HG03432 (cell line): ENCODE data around the gene CIAO2B.
A peak's percentile ranks its signal among the peaks of the same experiment; 100 is the strongest.
"Not testable (repeated sequence)": the region's sequence is repeated elsewhere in the genome, so short reads cannot be mapped to it uniquely, and the experiment has no call there.

Experiments used
- ATAC-seq: cut with Tn5 transposase; IDR thresholded peaks from one replicate; pipeline ENCODE4 v1.9.1; 2021; ENCODE audit warnings: mild to moderate bottlenecking, moderate library complexity; ENCODE audit not compliant: unreplicated experiment

The CIAO2B gene

DNA sequence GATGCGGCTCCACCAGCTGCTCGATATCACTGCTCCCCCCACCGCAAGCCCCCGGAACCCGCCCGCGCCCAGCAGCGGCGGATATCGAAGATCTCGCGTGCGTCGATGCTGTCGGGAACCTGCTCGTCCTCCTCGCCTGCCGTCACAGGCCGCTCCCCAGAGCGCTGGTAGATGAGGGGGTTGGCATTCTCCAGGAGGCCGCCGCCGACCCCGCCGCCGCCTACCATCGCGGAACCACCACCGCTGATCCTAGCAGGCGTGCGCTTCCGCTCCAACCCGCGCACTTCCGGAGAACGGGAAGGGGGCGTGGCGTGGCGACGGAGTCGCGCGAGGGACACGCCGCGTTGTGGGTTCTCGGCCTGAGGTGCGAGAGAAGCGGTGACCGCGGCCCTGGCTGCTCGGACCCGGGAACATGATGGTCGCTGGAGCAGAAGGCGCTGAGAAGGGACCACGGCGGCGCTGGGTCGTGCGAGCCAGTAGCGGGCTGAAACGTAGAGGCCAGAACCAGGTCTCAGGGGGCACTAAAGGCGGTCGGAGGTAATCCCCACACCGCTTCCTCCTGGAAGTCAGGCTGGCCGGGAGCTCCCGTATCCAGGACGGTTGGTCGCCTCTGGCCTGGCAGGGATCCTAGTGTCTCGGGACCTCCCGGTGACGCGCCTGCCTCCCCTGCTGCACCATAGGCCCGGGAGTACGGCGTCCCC, at the start of gene CIAO2B:
TSS of gene CIAO2B (minus strand) at position 265 of the 701 bp plus-strand sequence. CDS start at position 227, 38 bp downstream.
- peak; percentile 76 for ATAC-seq

DNA sequence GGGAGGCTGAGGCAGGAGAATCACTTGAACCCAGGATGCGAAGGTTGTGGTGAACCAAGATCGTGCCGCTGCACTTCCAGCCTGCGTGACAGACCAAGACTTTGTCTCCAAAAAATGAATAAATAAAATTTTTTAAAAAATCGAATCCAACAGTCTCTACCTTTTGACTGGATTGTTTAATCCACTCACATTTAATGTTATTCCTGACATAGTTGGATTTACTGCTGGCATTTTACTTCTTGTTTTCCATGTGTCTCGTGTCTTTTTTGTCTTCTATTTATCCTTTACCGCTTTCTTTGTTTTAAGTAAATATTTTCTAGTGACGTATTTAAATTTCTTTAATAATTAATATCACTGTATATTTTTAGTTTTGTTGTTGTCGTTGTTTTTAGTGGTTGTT, 48.8 kb upstream of the CIAO2B start:
- ATAC-seq = no peak

DNA sequence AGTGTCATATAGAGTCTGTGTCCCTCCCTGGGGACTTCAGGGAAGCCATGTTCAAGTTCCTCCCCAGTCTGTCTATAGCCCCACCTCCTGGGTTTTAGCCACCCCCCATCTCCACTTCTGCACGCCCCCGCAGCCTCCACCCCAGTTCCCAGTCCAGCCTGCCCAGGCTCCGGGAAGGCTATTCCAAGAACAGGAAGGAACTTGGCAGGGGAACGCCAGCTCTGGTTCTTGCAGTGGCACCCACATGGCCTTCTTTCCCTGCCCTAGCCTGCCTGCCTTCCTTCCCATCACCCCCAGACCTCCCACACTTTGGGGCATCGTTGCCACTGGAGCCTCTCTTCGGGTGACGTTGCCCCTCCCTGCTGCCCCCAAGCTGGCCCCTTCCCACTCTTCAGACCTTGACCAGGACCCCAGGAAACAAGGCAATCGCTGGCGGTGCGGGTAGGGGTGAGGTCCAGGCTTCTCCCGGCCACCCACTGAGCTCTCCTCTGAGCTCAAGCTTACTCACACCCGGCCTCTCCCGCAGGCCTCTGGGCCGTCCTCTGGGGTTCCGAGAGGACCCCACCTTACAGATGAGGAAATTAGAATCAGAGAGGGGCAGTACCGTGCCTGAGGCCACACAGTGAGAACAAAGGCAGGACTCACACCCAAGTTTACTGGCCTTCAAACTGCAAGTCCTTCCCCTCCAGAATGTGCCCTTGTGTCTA, 45.0 kb upstream of the CIAO2B start:
- no peak for ATAC-seq

DNA sequence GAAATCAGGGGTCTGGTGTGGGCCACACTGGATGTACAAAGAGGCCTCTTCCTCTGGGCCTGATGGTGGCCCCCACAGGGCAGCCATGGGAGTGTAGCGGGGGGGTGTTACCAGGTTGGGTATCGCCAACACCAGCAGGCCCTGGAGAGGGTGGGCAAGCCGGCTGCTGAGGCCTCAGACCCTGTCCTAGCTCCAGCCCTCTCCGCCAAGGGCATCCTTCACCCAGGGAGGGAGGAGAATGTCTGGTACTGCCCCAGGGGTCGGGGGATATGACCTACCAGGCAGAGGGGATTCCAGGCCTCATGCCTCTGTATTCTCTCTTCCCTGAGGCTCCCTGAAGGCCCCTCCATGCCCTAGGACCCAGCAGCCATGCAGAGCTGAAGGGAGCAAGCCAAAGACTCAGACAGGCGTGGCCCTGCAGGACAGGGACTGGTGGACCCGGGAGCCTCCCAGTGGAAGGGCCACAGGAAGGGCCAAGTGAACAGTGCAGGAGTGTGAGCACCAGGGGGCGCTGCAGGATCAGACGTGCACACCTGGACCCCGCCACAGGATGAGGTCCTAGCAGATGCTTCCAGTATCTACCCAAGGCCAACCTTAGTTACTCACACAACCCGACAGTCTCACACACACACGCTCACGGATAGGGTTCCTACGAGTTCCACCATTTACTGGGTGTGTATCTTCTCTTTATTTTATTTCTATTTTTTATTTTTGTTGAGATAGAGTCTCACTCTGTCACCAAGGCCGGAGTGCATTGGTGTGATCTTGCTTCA, 43.3 kb upstream of the CIAO2B start:
- peak; percentile 87 for ATAC-seq

DNA sequence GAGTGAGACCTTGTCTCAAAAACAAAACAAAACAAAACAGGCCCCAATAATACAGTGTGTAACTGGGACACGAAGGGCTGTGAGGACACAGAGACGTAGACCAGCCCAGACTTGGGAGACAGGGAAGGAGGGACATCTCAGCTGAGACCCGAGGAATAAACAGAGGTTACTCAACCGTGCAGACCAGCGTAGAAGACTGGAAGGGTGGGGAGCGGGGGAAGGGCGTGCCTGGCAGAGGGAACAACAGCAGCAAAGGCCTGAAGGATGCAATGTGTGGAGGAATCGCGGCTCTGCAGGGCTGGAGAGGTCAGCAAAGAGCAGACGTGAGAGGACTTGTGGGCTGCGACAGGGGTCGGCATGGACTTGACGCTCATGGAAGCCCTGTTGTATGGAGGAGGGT, 42.5 kb upstream of the CIAO2B start:
- no peak for ATAC-seq

DNA sequence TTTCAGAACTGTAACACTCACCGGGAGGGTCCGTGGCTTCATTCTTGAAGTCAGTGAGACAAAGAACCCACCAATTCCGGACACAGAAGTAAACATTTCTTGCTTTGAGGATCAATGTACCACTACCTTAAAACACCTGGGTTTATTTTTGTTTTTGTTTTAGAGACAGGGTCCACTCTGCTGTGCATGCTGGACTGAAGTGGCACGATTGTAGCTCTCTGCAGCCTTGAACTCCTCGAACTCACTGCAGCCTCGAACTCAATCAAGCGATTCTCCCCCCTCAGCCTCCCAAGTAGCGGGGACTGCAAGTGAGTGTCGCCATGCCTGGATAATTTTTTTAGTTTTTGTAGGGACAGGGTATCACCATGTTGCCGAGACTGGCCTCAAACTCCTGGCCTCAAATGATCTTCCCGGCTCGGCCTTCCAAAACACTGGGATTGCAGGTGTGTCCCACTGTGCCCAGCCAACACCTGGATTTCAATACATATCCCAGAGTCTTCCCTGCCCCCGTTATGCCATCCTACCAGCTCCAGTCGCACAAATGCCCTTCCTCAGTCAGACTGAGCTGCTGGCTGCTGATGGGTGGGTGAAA, 41.2 kb upstream of the CIAO2B start:
- ATAC-seq = no peak

DNA sequence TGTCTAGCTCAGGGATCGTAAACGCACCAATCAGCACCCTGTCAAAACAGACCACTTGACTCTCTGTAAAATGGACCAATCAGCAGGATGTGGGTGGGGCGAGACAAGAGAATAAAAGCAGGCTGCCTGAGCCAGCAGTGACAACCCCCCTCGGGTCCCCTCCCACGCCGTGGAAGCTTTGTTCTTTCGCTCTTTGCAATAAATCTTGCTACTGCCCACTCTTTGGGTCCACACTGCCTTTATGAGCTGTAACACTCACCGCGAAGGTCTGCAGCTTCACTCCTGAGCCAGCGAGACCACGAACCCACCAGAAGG, 40.7 kb upstream of the CIAO2B start:
- ATAC-seq = not testable (repeated sequence)

DNA sequence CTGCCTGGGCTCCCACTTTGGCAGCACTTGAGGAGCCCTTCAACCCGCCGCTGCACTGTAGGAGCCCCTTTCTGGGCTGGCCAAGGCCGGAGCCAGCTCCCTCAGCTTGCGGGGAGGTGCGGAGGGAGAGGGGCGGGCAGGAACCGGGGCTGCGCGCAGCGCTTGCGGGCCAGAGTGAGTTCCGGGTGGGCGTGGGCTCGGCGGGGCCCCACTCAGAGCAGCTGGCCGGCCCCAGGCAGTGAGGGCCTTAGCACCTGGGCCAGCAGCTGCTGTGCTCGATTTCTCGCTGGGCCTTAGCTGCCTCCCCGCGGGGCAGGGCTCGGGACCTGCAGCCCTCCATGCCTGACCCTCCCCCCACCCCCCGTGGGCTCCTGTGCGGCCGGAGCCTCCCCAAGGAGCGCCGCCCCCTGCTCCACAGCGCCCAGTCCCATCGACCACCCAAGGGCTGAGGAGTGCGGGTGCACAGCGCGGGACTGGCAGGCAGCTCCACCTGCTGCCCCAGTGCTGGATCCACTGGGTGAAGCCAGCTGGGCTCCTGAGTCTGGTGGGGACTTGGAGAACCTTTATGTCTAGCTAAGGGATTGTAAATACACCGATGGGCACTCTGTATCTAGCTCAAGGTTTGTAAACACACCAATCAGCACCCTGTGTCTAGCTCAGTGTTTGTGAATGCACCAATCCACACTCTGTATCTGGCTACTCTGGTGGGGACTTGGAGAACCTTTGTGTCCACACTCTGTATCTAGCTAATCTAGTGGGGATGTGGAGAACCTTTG, 40.1 kb upstream of the CIAO2B start:
- ATAC-seq = not testable (repeated sequence)

DNA sequence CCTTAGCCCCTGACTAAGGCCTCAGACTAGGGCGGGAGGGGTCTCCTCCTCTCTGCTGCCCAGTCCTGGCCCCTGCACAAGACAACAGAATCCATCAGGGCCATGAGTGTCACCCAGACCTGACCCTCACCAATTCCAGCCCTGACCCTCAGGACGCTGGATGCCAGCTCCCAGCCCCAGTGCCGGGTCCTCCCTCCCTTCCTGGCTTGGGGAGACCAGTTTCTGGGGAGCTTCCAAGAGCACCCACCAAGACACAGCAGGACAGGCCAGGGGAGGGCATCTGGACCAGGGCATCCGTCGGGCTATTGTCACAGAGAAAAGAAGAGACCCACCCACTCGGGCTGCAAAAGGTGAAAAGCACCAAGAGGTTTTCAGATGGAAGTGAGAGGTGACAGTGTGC, 39.5 kb upstream of the CIAO2B start:
- ATAC-seq = no peak

DNA sequence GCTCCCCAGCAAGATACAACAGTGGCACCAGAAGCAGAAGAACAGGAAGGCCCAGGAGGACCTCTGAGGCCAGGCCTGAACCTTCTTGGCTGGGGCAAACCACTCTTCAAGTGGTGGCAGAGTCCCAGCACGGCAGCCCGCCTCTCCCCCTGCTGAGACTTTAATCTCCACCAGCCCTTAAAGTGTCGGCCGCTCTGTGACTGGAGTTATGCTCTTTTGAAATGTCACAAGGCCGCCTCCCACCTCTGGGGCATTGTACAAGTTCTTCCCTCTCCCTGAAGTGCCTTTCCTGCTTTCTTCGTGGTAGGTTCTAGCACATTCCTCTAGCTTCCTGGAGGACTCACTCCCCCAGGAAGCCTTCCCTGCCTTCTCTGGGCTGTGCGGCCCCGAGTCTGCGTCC, 38.8 kb upstream of the CIAO2B start:
- ATAC-seq = no peak

DNA sequence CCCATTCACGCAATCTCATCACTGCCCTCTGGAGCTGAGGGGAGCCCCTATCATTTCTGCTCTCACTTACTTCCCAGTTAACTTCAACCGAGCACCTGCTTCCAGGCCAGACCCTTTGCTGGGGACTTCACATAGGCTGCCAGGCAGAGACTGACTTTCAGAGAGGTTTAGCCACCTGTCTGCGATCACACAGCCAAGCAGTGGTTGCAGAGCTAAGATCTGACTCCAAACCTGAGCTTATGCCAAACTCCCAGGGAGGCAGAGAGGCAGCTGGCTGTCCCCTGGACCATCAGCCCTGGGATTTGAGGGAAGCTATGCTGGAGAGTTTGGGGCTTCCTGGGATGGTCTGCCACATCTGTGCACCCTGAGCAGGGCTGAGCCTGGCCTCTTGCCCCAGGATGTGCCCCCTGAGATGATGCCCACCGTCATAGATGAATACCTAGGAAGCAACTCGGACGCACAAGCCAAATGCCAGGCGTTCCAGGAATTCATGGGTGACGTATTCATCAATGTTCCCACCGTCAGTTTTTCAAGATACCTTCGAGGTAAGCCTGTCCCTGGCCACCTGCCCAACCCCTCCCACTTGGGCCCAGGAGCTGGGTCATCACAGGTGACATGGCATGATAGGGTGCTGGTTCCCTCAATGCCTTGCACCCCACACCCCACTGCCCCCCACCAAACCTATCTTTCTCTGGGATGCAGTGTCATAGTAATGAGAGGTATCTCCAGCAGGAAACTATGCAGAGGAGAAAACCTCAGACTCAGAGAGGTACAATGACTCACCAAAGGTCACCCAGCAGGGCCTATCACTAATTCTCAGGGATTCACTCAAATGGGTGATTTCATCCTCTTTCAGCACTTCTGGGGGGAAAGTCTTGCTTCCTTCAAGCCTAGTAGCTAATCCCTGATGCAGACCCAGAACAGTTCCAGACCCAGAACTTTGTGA, 36.8 kb upstream of the CIAO2B start:
- ATAC-seq = no peak

DNA sequence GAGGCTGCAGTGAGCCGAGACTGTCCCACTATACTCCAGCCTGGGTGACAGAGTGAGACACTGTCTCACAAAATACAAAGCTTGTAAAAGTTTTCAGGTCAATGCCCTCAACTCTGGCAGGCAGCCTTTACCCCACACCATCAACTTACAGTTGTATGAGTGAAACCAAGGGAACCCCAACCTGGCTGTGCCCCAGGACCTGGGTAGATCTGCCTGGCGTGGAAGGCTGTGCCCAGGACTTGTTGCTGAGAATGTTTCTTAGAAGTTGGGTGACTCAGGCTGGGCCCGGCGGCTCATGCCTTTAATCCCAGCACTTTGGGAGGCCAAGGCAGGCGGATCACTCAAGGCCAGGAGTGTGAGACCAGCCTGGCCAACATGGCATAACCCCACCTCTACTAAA, 34.6 kb upstream of the CIAO2B start:
- no peak for ATAC-seq

DNA sequence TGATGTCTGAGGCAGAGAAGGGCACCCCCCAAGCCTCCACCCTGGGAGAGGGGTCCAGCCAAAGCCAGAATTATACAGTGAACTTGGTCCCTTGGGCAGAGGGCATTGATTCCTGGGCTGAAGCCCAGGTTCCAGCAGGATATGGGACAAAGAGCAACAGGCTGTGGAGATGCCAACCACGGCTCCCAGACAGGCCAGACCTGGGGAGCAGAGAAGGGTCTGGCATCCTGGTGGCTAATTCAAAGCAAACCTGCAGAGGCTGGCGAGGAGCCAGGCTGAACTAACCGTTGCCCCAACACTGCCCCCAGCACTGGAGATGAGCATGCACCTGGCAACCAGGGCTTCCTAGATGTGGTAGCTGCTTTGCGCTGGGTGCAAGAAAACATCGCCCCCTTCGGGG, 29.8 kb upstream of the CIAO2B start:
- no peak for ATAC-seq

DNA sequence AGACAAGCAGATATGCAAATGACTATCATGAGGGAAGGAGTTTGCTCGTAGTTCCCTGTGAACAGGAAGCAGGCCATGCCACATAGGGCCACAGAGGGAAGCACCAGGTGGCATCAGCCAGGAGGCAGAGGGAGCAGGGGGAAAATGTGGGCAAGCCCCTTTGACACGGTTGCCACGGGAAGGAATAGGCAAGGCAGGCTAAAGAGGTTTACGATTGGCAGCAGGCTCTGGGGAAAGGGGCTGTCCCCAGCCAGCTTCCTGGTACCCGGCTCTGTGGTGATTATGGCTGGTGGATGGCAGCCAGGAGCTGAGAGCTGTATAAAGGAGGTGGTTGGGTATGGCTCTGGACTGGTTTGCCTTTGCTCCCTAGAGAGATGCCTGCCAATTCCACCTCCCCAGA, 27.7 kb upstream of the CIAO2B start:
- no peak for ATAC-seq

DNA sequence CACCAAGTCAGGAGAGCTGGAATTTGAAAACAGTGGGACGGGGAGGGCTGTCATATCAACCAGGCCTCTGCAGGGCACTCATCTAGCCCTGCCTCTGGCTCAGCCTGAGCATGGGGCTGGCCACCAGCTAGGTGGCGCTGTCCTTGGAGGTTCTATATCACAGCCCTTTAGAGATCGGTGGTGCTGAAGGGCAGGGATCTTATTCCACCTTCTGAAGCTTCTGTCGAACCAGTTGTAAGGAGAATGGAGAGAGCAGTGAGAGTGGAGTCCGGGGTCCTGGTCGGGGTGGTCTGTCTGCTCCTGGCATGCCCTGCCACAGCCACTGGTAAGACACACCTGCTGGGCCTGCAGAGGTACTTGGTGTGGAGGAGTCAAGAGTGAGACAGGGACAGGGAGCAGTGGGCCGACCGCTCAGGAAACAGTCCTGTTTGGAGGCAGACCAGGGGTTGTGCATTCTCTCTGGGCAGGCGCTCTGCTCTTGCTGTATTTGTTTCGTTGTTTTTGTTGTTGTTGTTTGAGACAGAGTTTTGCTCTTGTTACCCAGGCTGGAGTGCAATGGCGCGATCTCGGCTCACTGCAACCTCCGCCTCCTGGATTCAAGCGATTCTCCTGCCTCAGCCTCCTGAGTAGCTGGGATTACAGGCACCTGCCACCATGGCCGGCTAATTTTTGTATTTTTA, 27.0 kb upstream of the CIAO2B start, which contains the start of gene CES3:
TSS of gene CES3 (plus strand) at position 202 of the 680 bp plus-strand sequence. CDS start at position 244, 42 bp downstream.
- ATAC-seq = peak; percentile 76

DNA sequence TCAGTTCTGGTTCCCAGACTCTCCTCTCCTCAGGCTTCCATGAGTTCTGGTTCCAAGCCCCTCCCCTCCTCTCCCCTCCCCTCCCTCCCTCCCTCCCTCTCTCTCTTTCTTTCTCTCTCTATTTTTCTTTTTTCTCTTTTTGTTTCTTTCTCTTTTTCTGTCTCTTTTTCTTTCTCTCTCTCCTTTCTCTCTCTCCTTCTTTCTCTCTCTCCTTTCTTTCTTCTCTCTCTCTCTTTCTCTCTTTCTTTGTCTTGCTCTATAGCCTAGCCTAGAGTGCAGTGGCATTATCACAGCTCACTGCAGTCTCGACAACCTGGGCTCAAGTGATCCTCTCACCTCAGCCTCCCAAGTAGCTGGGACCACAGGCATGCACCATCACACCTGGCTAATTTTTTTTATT, 26.1 kb upstream of the CIAO2B start:
- no peak for ATAC-seq

DNA sequence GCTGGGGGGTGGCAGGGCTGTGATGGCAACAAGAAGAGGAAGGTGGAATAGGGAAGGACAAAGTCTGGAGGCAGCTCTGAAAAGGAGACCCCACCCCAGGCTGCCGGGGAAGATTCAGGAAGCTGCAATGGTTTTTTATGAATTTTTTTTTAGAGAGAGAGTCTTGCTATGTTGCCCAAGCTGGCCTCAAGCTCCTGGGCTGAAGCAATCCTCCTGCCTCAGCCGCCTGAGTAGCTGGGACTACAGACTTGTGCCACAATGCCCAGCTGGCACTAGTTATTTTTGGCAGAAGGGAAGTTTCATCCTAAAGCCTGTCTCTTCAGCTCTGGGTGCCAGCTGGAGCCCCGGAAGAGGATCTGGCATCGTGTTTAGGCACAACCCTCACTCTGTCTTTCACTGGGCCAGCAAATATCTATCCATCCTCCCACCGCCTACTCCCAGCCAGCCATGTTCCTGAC, 25.5 kb upstream of the CIAO2B start:
- no peak for ATAC-seq

DNA sequence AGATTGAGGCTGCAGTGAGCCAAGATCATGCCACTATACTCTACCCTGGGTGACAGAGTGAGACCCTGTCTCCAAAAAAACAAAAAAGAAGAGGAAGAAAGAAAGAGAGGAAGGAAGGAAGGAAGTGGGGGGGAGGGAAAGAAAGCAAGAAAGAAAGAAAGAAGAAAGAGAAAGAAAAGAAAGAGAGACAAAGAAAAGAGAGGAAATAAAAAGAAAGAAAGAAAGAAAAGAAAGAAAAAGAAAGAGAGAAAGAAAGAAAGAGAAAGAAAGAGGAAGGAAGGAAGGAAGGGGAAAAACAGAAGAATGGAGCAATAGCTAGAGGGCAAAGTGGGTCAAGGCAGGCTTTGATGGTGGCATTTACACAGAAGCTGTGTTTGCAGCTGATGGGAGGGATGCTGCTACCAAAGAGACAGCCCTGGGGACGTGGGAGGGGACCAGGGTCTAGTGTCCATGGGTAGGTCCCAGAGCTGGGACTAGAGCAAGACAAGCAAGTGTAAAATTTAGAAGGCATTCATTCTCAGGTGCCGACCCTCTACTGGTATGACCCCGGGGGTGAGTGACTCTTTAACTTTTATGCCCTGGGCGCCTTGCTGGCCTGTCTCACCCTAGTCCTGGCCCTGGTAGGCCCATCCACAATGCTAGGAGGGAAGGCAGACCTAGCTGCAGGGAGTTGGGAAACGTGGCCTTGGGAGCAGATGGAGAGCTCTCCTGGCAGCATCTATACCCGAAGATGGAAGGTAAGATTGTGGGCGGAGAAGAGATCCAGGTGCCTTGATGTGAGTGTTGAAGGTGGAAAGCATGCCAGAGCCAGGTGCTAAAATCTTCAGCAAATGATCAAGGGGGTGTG, 24.9 kb upstream of the CIAO2B start:
- ATAC-seq = no peak
